ENCODE results near the gene CA4.
A peak's percentile ranks its signal among the peaks of the same experiment; 100 is the strongest.

Gene CA4

DNA sequence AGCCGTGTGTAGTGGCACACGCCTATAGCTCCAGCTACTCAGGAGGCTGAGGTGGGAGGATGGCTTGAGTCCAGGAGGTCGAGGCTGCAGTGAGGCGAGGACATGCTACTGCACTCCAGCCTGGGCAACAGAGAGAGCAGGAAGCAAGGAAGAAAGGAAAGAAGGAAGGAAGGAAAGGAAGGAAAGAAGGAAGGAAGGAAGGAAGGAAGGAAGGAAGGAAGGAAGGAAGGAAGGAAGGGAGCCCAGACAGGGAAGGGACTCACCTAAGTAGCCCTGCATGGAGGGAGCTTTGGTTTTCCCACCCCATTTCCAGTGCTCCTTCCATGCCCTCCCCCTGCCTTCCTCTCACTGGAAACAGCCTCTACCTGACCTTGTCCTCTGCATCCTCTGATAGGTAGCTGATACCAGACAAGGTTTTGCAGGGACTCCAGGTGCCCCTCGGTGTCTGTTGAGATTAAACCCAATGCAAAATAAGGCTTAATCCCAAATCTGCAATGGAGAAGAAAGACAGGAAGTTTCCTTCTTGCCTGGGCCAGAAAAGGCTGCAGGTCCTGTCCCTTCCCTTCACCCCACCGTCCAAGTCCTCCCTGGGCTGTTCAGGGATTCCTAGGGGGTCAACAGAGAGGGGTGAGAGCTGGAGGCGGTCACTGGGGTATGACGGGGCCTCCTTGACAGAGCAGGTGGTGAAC, 21.5 kb upstream of the CA4 start:
- no peak for DNase-seq (ENCODE audit: low read depth)
- H3K4me3 ChIP-seq (ENCODE audit: low read depth, low read length), result no peak overlapping the region
- TF ChIP-seq CTCF (conservative IDR thresholded peaks at IDR 0.05; ENCODE audit: low read depth, low read length), result no peak

DNA sequence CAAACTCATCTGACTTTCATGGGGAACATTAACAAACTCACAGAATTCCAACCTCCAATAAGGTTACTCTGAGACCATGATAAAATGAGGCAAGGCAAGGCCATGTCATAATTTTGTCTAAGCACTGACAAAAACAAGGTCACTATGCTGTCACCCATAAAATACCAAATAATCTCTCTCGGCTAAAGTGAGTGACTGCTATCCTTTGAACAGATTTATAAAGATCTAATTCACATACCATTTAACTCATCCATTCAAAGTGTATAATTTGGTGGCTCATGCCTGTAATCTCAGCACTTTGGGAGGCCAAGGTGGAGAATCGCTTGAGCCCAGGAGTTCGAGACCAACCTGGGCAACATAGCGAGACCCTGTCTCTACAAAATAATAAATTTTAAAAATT, 20.6 kb upstream of the CA4 start:
- H3K4me3 ChIP-seq (ENCODE audit: low read depth, low read length), result no peak overlapping the region
- no peak for TF ChIP-seq CTCF (conservative IDR thresholded peaks at IDR 0.05; ENCODE audit: low read depth, low read length)
- no peak for DNase-seq (ENCODE audit: low read depth)

DNA sequence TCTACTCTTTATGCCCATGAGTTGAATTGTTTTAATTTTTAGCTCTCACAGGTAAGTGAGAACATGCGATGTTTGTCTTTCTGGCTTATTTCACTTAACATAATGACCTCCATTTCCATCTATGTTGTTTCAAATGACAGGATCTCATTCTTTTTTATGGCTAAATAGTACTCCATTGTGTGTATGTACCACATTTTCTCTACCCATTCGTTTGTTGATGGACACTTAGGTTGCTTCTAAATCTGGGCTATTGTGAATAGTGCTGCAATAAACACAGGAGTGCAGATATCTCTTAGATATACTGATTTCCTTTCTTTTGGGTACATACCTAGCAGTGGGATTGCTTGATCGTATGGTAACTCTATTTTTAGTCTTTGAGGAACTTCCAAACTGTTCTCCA, 19.3 kb upstream of the CA4 start:
- no peak for DNase-seq (ENCODE audit: low read depth)
- no peak overlapping the region for H3K4me3 ChIP-seq (ENCODE audit: low read depth, low read length)
- no peak for TF ChIP-seq CTCF (conservative IDR thresholded peaks at IDR 0.05; ENCODE audit: low read depth, low read length)

DNA sequence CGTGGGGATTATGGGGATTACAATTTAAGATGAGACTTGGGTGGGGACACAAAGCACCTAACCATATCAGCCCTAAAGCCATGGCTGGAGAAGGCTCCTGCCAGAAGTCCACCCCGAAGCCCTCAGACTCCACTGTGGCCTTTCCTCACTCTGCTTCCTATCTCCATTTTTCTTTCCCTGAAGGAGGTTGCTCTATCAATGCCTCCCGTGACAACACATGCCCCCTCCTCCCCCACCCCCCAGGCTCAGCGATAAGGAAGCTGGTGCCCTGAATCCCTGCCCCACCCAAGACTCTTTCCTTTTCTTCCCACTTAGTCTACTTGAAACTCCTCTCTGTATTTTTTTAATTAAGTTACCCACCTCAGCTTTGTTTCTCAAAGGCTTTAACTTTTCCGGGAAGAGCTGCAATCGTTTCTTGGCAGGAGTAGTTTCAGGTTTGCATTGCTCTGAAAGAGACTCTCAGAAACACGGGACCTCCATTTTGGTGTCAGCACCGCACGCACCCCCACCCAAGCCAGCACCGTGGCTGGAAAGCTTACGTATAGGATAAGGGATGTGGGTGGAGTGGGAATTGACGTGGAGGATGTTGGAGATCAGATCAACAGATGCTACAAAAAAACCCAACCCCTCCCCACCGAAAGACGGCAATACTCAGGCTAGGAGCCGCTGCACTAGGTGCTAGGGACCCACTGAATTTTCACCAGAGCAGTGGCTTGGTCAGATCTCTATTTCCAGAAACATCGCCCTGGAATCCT, 15.2 kb upstream of the CA4 start:
- DNase-seq (ENCODE audit: low read depth), result peak; percentile 44
- TF ChIP-seq CTCF (conservative IDR thresholded peaks at IDR 0.05; ENCODE audit: low read depth, low read length), result no peak
- peak overlapping the region; percentile 83 for H3K4me3 ChIP-seq (ENCODE audit: low read depth, low read length)

- peak; percentile 93 for DNase-seq (ENCODE audit: low read depth)
- H3K4me3 ChIP-seq (ENCODE audit: low read depth, low read length), result peak overlapping the region; percentile 83
- TF ChIP-seq CTCF (conservative IDR thresholded peaks at IDR 0.05; ENCODE audit: low read depth, low read length), result no peak
Measured at GRCh38 chr17:60135151-60135950, 14.4 kb upstream of the CA4 start.

DNA sequence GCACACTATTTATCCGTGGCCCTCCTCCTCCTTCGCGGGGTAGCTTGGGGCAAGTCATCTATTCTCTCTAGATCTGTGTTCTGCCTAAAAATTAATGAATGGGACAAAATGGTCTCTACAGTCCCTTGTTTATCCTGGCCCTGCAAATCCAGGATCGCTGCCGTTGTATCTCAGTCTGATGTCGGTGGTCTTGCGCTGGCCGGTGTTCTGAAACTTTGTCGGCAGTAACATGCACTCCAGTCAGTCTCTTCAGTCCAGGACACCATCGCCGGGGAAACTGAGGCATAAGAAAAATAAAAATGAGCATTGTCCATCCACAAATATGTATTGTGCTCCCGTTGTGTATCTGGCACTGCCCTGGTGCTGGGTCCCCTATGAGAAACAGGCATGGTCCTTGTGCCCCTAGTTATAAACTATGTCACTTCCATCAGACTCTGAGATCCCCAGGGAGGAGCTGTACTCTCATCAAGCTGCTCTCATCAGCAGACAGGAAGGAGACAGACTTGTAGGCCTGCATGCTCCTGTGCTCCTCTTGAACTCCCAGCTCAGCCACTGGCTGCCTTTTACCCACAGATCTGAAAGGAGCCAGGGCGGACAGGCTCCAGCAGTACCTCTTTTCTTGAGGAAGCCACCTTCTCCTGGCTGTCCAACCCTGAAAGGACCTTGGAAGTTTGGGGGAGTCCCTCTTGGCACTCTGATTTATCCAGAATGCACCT, 13.7 kb upstream of the CA4 start:
- no peak for TF ChIP-seq CTCF (conservative IDR thresholded peaks at IDR 0.05; ENCODE audit: low read depth, low read length)
- H3K4me3 ChIP-seq (ENCODE audit: low read depth, low read length), result peak overlapping the region; percentile 83
- no peak for DNase-seq (ENCODE audit: low read depth)
